Stimulated activated CD4-positive, alpha-beta T cell treated with anti-CD3 and anti-CD28 coated beads, Interleukin-4, amount 100 ng/mL, for 24 hours (primary cell): Measurements from ENCODE around the gene PPIP5K2.
A peak's percentile ranks its signal among the peaks of the same experiment; 100 is the strongest.
"Not testable (repeated sequence)": the region's sequence is repeated elsewhere in the genome, so short reads cannot be mapped to it uniquely, and the experiment has no call there.

Source experiments
- DNase-seq: peaks from one replicate; pipeline ENCODE4 v3.0.0-alpha.2; 2020

The PPIP5K2 gene

GRCh38 chr5:103126557-103126956 is 6.5 kb downstream of the PPIP5K2 start:
- DNase-seq, result no peak

DNA sequence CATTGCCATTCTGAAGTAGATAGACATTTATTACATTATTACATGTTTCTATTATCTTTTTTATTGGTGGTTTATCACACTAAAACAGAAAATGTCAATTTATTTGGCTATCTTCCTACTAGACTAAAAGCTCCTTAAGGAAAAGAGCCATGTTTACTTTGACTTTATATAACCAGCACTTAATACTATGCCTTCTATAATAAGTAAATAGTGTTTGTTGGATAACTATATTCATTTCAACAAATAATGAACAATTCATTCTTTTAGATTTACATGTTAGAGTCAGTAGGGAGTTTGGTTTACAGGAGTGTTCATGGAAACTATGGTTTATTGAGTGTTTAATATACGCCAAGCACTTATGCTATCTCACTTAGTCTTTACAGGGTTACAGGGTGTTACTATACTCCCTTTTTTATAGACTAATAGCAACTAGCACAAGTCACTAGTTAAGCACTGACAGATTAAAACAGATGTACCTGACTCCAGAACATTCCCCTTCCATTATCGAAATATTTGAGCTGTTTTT is 7.3 kb downstream of the PPIP5K2 start:
- no peak for DNase-seq

DNA sequence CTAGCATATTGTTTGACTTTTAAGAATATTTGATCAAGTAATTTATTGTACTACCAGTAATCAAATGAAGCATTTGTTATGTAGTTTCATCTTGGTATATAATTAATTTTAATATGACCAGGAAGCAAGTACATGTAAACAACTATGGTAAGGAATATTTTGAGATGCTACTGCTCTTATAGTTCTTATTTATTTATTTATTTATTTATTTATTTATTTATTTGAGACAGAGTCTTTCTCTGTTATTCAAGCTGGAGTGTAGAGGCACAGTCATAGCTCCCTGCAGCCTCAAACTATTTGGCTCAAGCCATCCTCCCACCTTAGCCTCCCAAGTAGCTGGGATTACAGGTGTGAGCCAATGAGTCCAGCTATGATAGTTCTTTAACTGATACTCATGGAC is 8.1 kb downstream of the PPIP5K2 start:
- DNase-seq, result no peak

DNA sequence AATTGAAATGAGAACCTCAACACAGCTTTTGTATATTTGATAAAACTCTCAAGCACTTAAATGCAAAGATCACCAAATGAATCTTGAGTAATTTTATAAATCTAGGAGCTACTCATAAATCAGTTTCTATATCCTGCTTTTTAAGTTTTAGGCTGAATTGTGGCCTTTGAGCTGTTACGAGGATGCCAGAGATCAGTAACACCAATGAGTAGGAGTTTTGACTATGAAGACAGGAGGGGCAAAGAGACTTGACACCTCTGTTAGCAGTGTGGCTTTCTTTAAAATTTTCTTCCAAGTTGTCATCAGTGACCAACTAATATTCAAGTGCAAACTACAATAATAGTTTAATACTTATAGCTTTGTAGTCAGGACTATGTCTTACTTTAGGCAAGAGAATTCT is 12.6 kb downstream of the PPIP5K2 start:
- DNase-seq, result no peak

DNA sequence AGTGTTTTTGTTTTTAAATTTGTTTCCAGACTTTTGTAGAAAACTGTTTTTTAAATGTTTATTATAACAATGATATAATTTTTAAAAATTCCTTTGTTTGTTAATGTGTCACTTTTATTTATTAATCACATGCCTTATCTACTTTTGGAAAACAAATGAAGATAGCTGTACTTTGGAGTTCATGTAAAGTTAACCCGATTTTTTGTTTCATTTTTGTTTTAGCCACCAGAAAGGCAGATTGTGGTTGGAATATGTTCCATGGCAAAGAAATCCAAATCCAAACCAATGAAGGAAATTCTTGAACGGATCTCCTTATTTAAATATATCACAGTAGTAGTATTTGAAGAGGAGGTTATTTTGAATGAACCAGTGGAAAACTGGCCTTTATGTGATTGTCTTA is 13.1 kb downstream of the PPIP5K2 start:
- DNase-seq, result no peak

- no peak for DNase-seq
Measured at GRCh38 chr5:103135461-103135860, 15.4 kb downstream of the PPIP5K2 start.

- DNase-seq, result no peak
Measured at GRCh38 chr5:103138202-103138690, 18.1 kb downstream of the PPIP5K2 start.

GRCh38 chr5:103139264-103139865 is 19.3 kb downstream of the PPIP5K2 start:
- DNase-seq, result peak; percentile 87

DNA sequence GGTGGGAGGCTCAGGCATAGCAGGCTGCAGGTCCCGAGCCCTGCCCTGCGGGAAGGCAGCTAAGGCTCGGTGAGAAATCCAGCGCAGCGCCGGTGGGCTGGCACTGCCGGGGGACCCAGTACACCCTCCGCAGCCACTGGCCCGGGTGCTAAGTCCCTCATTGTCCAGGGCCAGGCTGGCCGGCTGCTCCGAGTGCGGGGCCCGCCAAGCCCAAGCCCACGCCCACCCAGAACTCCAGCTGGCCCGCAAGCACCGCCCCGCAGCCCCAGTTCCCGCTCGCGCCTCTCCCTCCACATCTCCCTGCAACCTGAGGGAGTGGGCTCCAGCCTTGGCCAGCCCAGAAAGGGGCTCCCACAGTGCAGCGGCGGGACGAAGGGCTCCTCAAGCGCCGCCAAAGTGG is 22.0 kb downstream of the PPIP5K2 start:
- DNase-seq, result not testable (repeated sequence)

- DNase-seq, result no peak
Measured at GRCh38 chr5:103145196-103145595, 25.1 kb downstream of the PPIP5K2 start.

- DNase-seq, result no peak
Measured at GRCh38 chr5:103148213-103148612, 28.1 kb downstream of the PPIP5K2 start.

DNA sequence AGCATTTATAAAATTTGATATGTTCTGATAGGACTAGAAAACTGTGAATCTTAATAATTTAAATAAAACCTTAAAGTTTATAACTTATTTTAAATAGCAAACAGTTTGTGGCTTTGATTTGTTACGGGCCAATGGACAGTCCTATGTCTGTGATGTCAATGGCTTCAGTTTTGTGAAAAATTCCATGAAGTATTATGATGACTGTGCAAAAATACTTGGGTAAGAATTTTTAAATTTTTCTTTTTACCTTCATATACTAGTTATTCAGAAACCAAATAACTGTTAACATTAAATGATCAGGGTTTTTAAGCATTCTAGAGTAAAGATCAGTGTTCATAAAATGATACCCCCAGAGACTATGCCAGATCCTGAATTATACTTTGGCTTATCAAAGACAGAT is 31.1 kb downstream of the PPIP5K2 start:
- no peak for DNase-seq

DNA sequence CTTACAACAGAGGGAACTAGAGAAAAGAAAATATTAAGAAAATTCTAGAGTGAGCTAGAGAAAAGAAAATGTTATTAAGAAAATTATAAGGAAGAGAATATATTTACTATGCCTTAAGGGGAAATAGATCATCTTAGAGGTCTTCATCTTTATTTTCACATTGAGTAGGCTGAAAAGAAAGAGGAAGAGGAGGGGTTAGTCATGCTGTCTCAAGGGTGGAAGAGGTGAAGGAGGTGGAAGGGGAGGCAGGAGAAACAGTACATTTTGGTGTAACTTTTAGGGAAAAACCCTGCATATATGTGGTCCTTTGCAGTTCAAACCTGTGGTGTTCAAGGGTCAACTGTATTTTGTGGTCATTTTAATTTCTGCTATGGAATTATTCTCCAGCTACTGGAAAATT is 46.6 kb downstream of the PPIP5K2 start:
- no peak for DNase-seq

GRCh38 chr5:103174147-103174546 is 54.0 kb downstream of the PPIP5K2 start:
- no peak for DNase-seq

DNA sequence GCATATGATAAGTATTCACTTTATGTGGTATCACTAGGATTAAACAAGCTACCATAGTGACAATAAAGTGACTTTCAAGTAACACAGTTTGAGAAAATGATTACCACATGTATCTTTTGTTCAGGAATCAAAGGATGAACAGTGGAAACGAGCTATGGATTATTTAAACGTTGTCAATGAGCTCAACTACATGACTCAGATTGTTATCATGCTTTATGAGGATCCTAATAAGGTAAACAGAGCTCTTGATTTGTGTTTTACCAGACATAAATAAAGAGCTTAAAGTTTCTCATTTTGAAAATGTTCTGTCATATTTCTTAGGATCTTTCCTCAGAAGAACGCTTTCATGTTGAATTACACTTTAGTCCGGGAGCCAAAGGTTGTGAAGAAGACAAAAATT is 57.4 kb downstream of the PPIP5K2 start:
- DNase-seq, result no peak

DNA sequence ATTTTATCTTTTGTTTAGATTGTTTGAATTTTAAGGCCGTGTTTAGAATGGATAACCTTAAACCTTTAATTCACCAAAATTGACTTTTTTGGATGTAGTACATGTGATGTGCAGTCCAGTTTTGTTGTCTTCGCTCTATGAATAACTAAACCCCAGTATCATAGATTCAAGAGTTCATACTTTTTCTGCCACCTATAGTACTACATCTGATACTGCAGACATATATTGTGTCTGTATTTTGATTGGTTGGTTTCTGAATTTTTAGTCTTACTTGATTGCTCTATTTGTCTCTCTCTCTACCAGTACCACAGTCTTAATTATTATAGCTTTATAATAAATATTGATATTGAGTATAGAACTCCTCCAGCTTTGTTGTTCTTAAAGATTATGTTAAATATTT is 58.1 kb downstream of the PPIP5K2 start:
- no peak for DNase-seq

GRCh38 chr5:103186152-103186551 is 66.1 kb downstream of the PPIP5K2 start:
- no peak for DNase-seq

DNA sequence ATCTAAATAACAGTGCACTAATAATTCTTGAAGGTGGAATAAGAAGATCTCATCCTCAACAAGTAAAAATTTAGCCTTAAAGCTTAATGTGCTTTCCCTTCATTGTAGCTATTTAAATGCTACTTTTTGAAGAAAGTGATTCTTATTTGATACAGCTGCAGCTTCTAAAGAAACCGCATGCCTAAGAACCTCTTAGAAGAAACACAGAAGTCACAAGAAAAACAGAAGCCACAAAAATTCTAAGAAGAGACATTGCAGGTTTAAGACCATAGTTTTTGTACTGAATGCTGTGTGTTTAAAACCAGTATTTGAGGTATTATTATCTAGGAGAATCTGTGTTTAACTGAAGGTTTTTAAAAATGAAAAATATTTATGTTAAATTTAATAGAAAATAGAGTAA is 68.3 kb downstream of the PPIP5K2 start:
- no peak for DNase-seq

GRCh38 chr5:103203226-103203625 is 83.1 kb downstream of the PPIP5K2 start:
- no peak for DNase-seq

DNA sequence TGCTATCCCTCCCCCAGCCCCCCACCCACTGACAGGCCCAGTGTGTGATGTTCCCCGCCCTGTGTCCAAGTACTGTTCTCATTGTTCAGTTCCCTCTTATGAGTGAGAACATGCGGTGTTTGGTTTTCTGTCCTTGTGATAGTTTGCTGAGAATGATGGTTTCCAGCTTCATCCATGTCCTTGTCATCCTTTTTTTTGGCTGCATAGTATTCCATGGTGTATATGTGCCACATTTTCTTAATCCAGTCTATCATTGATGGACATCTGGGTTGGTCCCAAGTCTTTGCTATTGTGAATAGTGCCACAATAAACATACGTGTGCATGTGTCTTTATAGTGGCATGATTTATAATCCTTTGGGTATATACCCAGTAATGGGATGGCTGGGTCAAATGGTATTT is 84.9 kb downstream of the PPIP5K2 start:
- not testable (repeated sequence) for DNase-seq

DNA sequence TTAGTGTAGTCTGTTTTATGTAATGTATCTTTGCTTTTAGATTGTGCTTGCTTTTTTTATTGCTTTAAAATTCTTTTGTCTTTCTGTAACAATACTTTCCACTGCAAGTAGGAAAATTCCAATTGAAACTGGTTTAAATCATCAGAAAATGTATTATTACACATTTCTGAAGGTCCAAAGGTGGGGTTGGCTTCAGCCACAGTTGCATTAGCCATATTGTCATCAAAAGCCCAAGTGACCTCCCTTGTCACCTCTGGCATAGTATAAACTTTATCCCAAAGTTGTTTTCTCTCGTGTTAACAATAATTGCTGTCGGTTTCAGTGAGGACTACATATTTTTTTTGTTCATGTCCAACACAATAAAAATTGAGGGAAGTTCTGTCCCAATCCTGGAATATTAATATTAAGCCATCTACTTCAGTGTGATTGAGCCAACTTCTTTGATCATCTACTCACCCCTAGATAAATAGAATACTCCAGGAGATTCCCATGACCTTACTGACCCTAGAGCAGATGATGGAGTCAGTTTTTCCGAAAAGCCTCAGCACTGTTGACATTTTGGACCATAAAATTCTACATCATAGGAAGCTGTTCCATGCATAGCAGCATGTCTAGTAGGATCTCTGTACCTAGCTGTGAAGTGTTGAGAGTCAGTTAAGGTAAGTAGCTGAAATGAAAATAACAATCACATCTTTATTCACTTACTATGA is 86.0 kb downstream of the PPIP5K2 start:
- no peak for DNase-seq

DNA sequence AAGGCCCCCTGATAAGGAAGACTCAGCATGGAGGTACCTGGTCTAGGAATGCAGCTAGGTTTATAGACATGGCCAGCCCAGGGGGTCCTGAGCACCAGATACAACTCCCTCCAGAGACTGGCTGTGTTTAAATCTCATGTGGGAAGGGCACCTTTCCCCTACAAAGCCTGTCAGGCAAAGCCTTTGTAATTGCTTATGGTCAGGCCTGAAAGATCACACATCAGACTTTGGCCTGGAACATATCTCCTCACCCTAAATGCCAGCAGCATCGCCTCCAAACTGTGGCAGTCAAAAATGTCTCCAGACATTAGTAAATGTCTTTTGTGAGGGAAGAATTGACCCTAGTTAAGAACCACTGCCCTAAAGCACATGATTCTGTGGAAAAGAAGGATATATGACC is 86.9 kb downstream of the PPIP5K2 start:
- no peak for DNase-seq

GRCh38 chr5:103207653-103208052 is 87.6 kb downstream of the PPIP5K2 start:
- no peak for DNase-seq

DNA sequence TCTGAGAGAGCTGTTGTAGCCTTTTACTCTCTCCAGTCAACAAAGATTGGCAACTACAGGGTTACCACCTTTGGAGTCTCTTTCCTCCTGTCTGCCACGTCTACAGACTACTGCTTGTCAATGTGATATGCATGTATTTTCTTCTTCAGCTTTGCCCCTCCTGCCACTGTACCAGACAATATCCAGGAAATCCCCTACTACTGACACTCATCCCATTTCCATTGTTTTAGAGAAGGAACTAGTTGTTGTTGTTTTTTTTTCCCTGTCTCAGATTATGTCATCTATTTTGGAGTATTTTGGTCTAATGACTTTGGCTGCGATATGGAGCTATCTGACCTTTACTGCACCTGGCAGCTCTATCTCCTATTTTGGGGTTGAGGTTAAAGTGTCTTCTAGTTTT is 88.4 kb downstream of the PPIP5K2 start:
- DNase-seq, result no peak

GRCh38 chr5:103209065-103209464 is 89.0 kb downstream of the PPIP5K2 start:
- DNase-seq, result no peak
